ENCODE measurements around the gene TFEB.

TFEB gene

GRCh38 chr6:41770381-41771057 is 35.1 kb upstream of the TFEB start:
- Histone ChIP-seq H3K9me2 (replicated peaks; ENCODE audit: control insufficient read depth, low read length) (no peaks in the 10 kb centered on the region), H3K4me1 (ENCODE audit: control insufficient read depth, low read length) (no peaks in the 10 kb centered on the region), H3K4me2 (ENCODE audit: low read length) (no peak overlapping the region), H3K27ac (ENCODE audit: low read depth, low read length) (no peak overlapping the region), H3K79me2 (ENCODE audit: control insufficient read depth, low read length) (no peaks in the 10 kb centered on the region), H3K4me3 (ENCODE audit: low read length) (no peak overlapping the region), H3F3A (ENCODE audit: control insufficient read depth, insufficient read depth) (no peaks in the 10 kb centered on the region), H3K36me3 (ENCODE audit: control insufficient read depth, low read length) (peaks cover 21% of the 10 kb centered on the region), H3K9me3 (ENCODE audit: control insufficient read depth, insufficient read depth, low read length) (no peaks in the 10 kb centered on the region), H3K27me3 (ENCODE audit: control insufficient read depth, low read length) (no peaks in the 10 kb centered on the region), H4K20me1 (ENCODE audit: control insufficient read depth, insufficient read depth, low read depth, low read length) (no peaks in the 10 kb centered on the region)
- TF ChIP-seq EZH2phosphoT487 (IDR thresholded peaks at IDR 0.05; ENCODE audit: borderline replicate concordance, low read length), result no peak
- TF ChIP-seq CTCF (IDR thresholded peaks at IDR 0.05; ENCODE audit: low read depth, low read length, poor library complexity, severe bottlenecking), result no peak

- H3K27ac ChIP-seq (ENCODE audit: low read depth, low read length), result no peak overlapping the region
- TF ChIP-seq CTCF (IDR thresholded peaks at IDR 0.05; ENCODE audit: low read depth, low read length, poor library complexity, severe bottlenecking) (no peak), EZH2phosphoT487 (IDR thresholded peaks at IDR 0.05; ENCODE audit: borderline replicate concordance, low read length) (no peak)
- H3K79me2 ChIP-seq (ENCODE audit: control insufficient read depth, low read length), result no peaks in the 10 kb centered on the region
- no peaks in the 10 kb centered on the region for H3F3A ChIP-seq (ENCODE audit: control insufficient read depth, insufficient read depth)
- H3K27me3 ChIP-seq (ENCODE audit: control insufficient read depth, low read length), result no peaks in the 10 kb centered on the region
- H3K4me3 ChIP-seq (ENCODE audit: low read length), result no peak overlapping the region
- no peaks in the 10 kb centered on the region for H3K4me1 ChIP-seq (ENCODE audit: control insufficient read depth, low read length)
- peaks cover 14% of the 10 kb centered on the region for H3K36me3 ChIP-seq (ENCODE audit: control insufficient read depth, low read length)
- H3K9me2 ChIP-seq (replicated peaks; ENCODE audit: control insufficient read depth, low read length), result no peaks in the 10 kb centered on the region
- H3K4me2 ChIP-seq (ENCODE audit: low read length), result no peak overlapping the region
- H3K9me3 ChIP-seq (ENCODE audit: control insufficient read depth, insufficient read depth, low read length), result no peaks in the 10 kb centered on the region
- H4K20me1 ChIP-seq (ENCODE audit: control insufficient read depth, insufficient read depth, low read depth, low read length), result no peaks in the 10 kb centered on the region
Observed at GRCh38 chr6:41769376-41769775, 34.0 kb upstream of the TFEB start.

- TF ChIP-seq CTCF (IDR thresholded peaks at IDR 0.05; ENCODE audit: low read depth, low read length, poor library complexity, severe bottlenecking) (no peak), EZH2phosphoT487 (IDR thresholded peaks at IDR 0.05; ENCODE audit: borderline replicate concordance, low read length) (no peak)
- Histone ChIP-seq H3K27ac (ENCODE audit: low read depth, low read length) (no peak overlapping the region), H3K9me3 (ENCODE audit: control insufficient read depth, insufficient read depth, low read length) (no peaks in the 10 kb centered on the region), H3K4me3 (ENCODE audit: low read length) (no peak overlapping the region), H3F3A (ENCODE audit: control insufficient read depth, insufficient read depth) (no peaks in the 10 kb centered on the region), H3K4me1 (ENCODE audit: control insufficient read depth, low read length) (peaks cover under 1% of the 10 kb centered on the region; the same call in 1 of the 2 replicates), H3K27me3 (ENCODE audit: control insufficient read depth, low read length) (no peaks in the 10 kb centered on the region), H3K79me2 (ENCODE audit: control insufficient read depth, low read length) (no peaks in the 10 kb centered on the region), H3K36me3 (ENCODE audit: control insufficient read depth, low read length) (peaks cover 14% of the 10 kb centered on the region), H4K20me1 (ENCODE audit: control insufficient read depth, insufficient read depth, low read depth, low read length) (no peaks in the 10 kb centered on the region), H3K4me2 (ENCODE audit: low read length) (no peak overlapping the region), H3K9me2 (replicated peaks; ENCODE audit: control insufficient read depth, low read length) (no peaks in the 10 kb centered on the region)
Observed at GRCh38 chr6:41768545-41769308, 33.3 kb upstream of the TFEB start.

Measured in DOHH2 (cell line).